H1 (cell line): ENCODE measurements around the gene CCL3. TPM values are rescaled to one million over a fixed set of nuclear protein-coding genes. Genes with fewer than 3 reads are reported as not detected.

Source experiments
- FOSL1 ChIP-seq: IDR thresholded peaks from 2 replicates; pipeline ENCODE4 v1.6.1; 2011; ENCODE audit warnings: mild to moderate bottlenecking, low read depth, low read length, moderate library complexity; ENCODE audit not compliant: insufficient read depth
- MAX ChIP-seq: IDR thresholded peaks from 2 replicates; pipeline ENCODE4 v1.6.1; 2012; ENCODE audit warnings: inconsistent platforms
- polyA plus RNA-seq, 7 experiments: library from polyadenylated mRNA; depleted of rRNA in 3 of 7; stranded (reverse) in 5 of 7; unstranded in 2 of 7; fragments of >200 nt in 5 of 7; fragments of 200-250 nt in 2 of 7; gene quantifications; 1 replicate in 5 of 7; 2 replicates in 1 of 7; 4 replicates in 1 of 7; pipeline versions ENCODE4 v1.2.1 to v1.2.3, GENCODE V29; 2011 to 2013; ENCODE audit warnings: missing spikeins in 2 of 7, mixed read lengths in 2 of 7
- total RNA-seq: library from RNA; stranded (reverse); fragmentation: NEBNext Ultra II Directional; extraction: Animal tissue kit (Norgen Biotek cat#: 25700); gene quantifications from 2 replicates; pipeline ENCODE4 v1.2.1, GENCODE V29; 2021

Gene CCL3
- total and polyA plus RNA-seq, 2 of the 8 experiments (the other 6 are each of a cell fraction or from before 2014, with no cell fraction given), result not detected

GRCh38 chr17:36070427-36070826 lies 19.5 kb downstream of the CCL3 start (continued):
- TF ChIP-seq MAX (no peak), FOSL1 (no peak)
